ENCODE data around the gene PCOLCE2. TPM values are rescaled to one million over a fixed set of nuclear protein-coding genes. Genes with fewer than 3 reads are reported as not detected.

PCOLCE2 gene
- total RNA-seq, 4 donors from 2014 or later = 5.2 to 9.1 (median 6.0) TPM; not detected in 1

DNA sequence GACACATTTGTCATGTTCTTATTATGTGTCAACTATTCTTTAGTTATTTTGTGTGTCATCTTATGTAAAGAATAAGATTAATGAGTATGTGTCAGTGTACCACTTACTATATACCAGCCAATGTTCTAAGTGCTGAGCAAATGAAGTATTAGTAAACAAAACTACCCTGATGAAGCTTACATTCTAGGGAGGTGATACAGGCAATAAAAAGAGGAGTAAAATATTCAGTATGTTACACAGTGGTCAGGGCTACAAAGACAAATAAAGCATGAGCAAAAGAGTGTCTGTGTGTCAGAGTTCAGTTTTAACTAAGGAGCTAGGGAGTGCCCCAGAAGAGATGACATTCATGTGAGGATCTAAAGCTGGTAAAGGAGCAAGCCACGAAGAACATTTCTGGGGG, 86.0 kb downstream of the PCOLCE2 start:
- in situ Hi-C loops (cut with MboI; ENCODE audit: low pct_ligation_motif_present in 1 of 4, low pct_unique_long_range_greater_than_20kb in 1 of 4, low sequenced_read_pairs in 3 of 4) (no loop called here), intact Hi-C loops (cut with DNase I; ENCODE audit: low total_unique reads) (no loop called here)
- no peak overlapping the region for H3K4me3 ChIP-seq
- 31 to 38% methylated on average over 1 of the region's 1 CpG for WGBS, 2 donors (ENCODE audit: low coverage in 1 of 2)
- TF ChIP-seq POLR2AphosphoS5 (IDR thresholded peaks at IDR 0.05) (no peak), EP300 (IDR thresholded peaks at IDR 0.05; ENCODE audit: low read depth) (no peak), CTCF (IDR thresholded peaks at IDR 0.05) (no peak), POLR2A (IDR thresholded peaks at IDR 0.05) (no peak)
- no peaks in the 10 kb centered on the region for H3K9me3 ChIP-seq
- H3K27ac ChIP-seq = no peak overlapping the region
- H3K4me1 ChIP-seq = no peaks in the 10 kb centered on the region
- DNase-seq = no peak
- H3K36me3 ChIP-seq = no peaks in the 10 kb centered on the region
- H3K27me3 ChIP-seq = no peaks in the 10 kb centered on the region

DNA sequence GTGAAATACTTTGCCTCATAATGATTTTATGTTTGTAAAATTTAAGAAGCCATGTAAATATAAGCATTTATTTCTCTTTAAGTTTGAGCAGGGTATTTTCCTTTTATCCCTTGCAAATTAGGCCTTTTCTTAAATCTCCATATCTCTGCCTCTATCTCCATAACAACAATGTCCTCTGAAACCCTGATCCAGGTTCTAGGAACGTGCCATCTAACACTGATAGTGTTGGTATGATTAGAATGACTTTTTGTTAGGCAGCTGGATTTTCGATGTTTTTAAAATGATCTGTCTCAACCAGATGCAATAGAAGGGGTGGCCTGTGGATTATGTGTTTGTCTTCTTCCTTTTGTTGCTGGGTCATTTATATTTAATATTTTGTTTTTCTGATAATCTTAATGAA, 87.1 kb downstream of the PCOLCE2 start:
- Histone ChIP-seq H3K9me3 (no peaks in the 10 kb centered on the region), H3K36me3 (no peaks in the 10 kb centered on the region), H3K4me1 (no peaks in the 10 kb centered on the region), H3K4me3 (no peak overlapping the region), H3K27ac (no peak overlapping the region), H3K27me3 (no peaks in the 10 kb centered on the region)
- DNase-seq = no peak
- in situ Hi-C loops (cut with MboI; ENCODE audit: low pct_ligation_motif_present in 1 of 4, low pct_unique_long_range_greater_than_20kb in 1 of 4, low sequenced_read_pairs in 3 of 4) (no loop called here), intact Hi-C loops (cut with DNase I; ENCODE audit: low total_unique reads) (no loop called here)
- WGBS, 2 donors (ENCODE audit: low coverage in 1 of 2) = 86% methylated on average over 2 of the region's 2 CpGs
- TF ChIP-seq POLR2AphosphoS5 (IDR thresholded peaks at IDR 0.05) (no peak), CTCF (IDR thresholded peaks at IDR 0.05) (no peak), POLR2A (IDR thresholded peaks at IDR 0.05) (no peak), EP300 (IDR thresholded peaks at IDR 0.05; ENCODE audit: low read depth) (no peak)

- no peaks in the 10 kb centered on the region for H3K36me3 ChIP-seq
- no peaks in the 10 kb centered on the region for H3K4me1 ChIP-seq
- no peaks in the 10 kb centered on the region for H3K27me3 ChIP-seq
- intact Hi-C loops (cut with DNase I; ENCODE audit: low total_unique reads) (no loop called here), in situ Hi-C loops (cut with MboI; ENCODE audit: low pct_ligation_motif_present in 1 of 4, low pct_unique_long_range_greater_than_20kb in 1 of 4, low sequenced_read_pairs in 3 of 4) (no loop called here)
- no peak for DNase-seq
- H3K9me3 ChIP-seq = no peaks in the 10 kb centered on the region
- WGBS, 2 donors (ENCODE audit: low coverage in 1 of 2) = 50 to 70% methylated on average over 2 of the region's 2 CpGs
- H3K27ac ChIP-seq = no peak overlapping the region
- TF ChIP-seq CTCF (IDR thresholded peaks at IDR 0.05) (no peak), EP300 (IDR thresholded peaks at IDR 0.05; ENCODE audit: low read depth) (no peak), POLR2AphosphoS5 (IDR thresholded peaks at IDR 0.05) (no peak)
- no peak overlapping the region for H3K4me3 ChIP-seq
These were observed 92.1 kb downstream of the PCOLCE2 start for GRCh38 chr3:142796823-142797222.

DNA sequence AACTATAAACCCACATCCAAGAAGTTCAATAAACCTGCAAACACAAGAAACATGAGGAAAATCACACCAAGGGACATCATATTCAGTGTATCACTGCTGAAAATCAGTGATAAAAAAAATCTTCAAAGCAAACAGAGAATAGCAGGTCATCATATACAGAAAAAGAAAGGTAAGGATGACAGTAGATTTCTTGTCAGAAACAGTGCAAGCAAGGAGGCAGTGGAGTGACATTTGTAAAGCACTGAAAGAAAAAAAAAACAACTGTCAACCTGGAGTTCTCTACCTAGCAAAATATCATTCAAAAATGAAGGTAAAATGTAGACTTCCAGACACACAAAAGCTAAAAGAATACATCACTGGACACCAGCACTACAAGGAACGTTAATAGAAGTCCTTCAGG, 93.6 kb downstream of the PCOLCE2 start:
- in situ Hi-C loops (cut with MboI; ENCODE audit: low pct_ligation_motif_present in 1 of 4, low pct_unique_long_range_greater_than_20kb in 1 of 4, low sequenced_read_pairs in 3 of 4) = no loop called here
- DNase-seq = no peak
- Histone ChIP-seq H3K4me3 (no peak overlapping the region), H3K4me1 (no peaks in the 10 kb centered on the region), H3K27ac (no peak overlapping the region), H3K27me3 (no peaks in the 10 kb centered on the region), H3K36me3 (no peaks in the 10 kb centered on the region), H3K9me3 (no peaks in the 10 kb centered on the region)
- intact Hi-C loops (cut with DNase I; ENCODE audit: low total_unique reads) = no loop called here
- TF ChIP-seq POLR2AphosphoS5 (IDR thresholded peaks at IDR 0.05) = no peak
- no peak for TF ChIP-seq POLR2A (IDR thresholded peaks at IDR 0.05)
- no peak for TF ChIP-seq EP300 (IDR thresholded peaks at IDR 0.05; ENCODE audit: low read depth)
- no peak for TF ChIP-seq CTCF (IDR thresholded peaks at IDR 0.05)
- 81 to 92% methylated on average over 1 of the region's 1 CpG for WGBS, 2 donors (ENCODE audit: low coverage in 1 of 2)

Data from transverse colon (tissue), 4 donors.